K562 (cell line): ENCODE results near the gene TTN. TPM values are rescaled to one million over a fixed set of nuclear protein-coding genes. Genes with fewer than 3 reads are reported as not detected.

ENCODE experiments used
- ATAC-seq: fragments of 200-7000 bp; cut with Tn5 transposase; 3 replicates; pipeline ENCODE4 v1.9.1; 2020; ENCODE audit warnings: moderate library complexity
- BruUV-seq: library from RNA; stranded (reverse); fragments of 400-500 nt; replicated peaks from 2 replicates; lab custom pipeline; 2021; lab: Mats Ljungman, UMichigan
- CTCF ChIA-PET: fragments of 300-600 bp; formaldehyde crosslinking; extraction: SDS; loops from one replicate; lab custom pipeline; 2021; ENCODE audit warnings: low intra/inter-chr PET ratio; lab: Yijun Ruan, JAX
- POLR2A ChIA-PET: fragments of 300-600, 350-650 bp; sonication (Branson Sonifier 250); formaldehyde crosslinking; extraction: SDS; loops from one replicate; lab custom pipeline; 2021; ENCODE audit warnings: antibody characterized with exemption, inconsistent platforms; lab: Yijun Ruan, JAX
- DNase-seq, 4 experiments: peaks; one replicate each; pipeline versions ENCODE4 v3.0.0 to v3.0.0-alpha.2; 2011 to 2018; ENCODE audit warnings: low spot score in 3 of 4, mixed read lengths in 3 of 4; ENCODE audit errors: extremely low read depth in 1 of 4
- FAIRE-seq: peaks from 2 replicates; lab custom pipeline; 2011; peaks lifted over from hg19 to GRCh38; lab: Jason Lieb, UNC
- H2AFZ ChIP-seq: 2 replicates; pipeline ENCODE4 v1.6.0; 2011; ENCODE audit warnings: low read depth, low read length, control low read depth, inconsistent platforms
- H3K27ac ChIP-seq: fragments of 200-600 bp; 3 replicates; pipeline ENCODE4 v1.8.0; 2011; ENCODE audit warnings: low read depth, mild to moderate bottlenecking, control low read depth, inconsistent platforms, low read length, moderate library complexity, mixed read lengths; ENCODE audit errors: extremely low read depth
- H3K27me3 ChIP-seq, 2 experiments: fragments of 300-600 bp in 1 of 2; 2 replicates in 1 of 2; 3 replicates in 1 of 2; pipeline versions ENCODE4 v1.6.0 to v1.8.0; 2011; ENCODE audit warnings: inconsistent platforms in 2 of 2, low read length in 2 of 2, mild to moderate bottlenecking in 1 of 2, mixed read lengths in 1 of 2, moderate library complexity in 1 of 2; ENCODE audit not compliant: control insufficient read depth in 2 of 2, insufficient read depth in 2 of 2
- H3K36me3 ChIP-seq: fragments of 300-600 bp; 3 replicates; pipeline ENCODE4 v1.8.0; 2011; ENCODE audit warnings: mild to moderate bottlenecking, low read length, inconsistent platforms; ENCODE audit not compliant: control insufficient read depth, insufficient read depth
- H3K4me1 ChIP-seq, 2 experiments: fragments of 200-600 bp in 1 of 2; replicated peaks in 1 of 2; 2 replicates in 1 of 2; 3 replicates in 1 of 2; pipeline versions ENCODE4 v1.5.1 to v1.8.0; 2011; ENCODE audit warnings: inconsistent platforms in 2 of 2, low read length in 2 of 2, mild to moderate bottlenecking in 1 of 2, mixed read lengths in 1 of 2, moderate library complexity in 1 of 2; ENCODE audit not compliant: control insufficient read depth in 2 of 2, insufficient read depth in 2 of 2
- H3K4me2 ChIP-seq: 2 replicates; pipeline ENCODE4 v1.6.1; 2011; ENCODE audit warnings: low read length, control low read depth, inconsistent platforms, mixed read lengths; ENCODE audit not compliant: insufficient read depth
- H3K4me3 ChIP-seq: fragments of 200-600 bp; sonication (generic), shearing (Covaris generic); 2 replicates; pipeline ENCODE4 v1.5.1; 2016; ENCODE audit warnings: control low read depth, inconsistent platforms
- H3K79me2 ChIP-seq: fragments of 200-600 bp; 3 replicates; pipeline ENCODE4 v1.8.0; 2011; ENCODE audit warnings: low read length, inconsistent platforms; ENCODE audit not compliant: control insufficient read depth, insufficient read depth
- H3K9ac ChIP-seq, 2 experiments: 2 replicates each; pipeline versions ENCODE4 v1.6.0 to v1.6.1; 2011; ENCODE audit warnings: low read depth in 2 of 2, low read length in 2 of 2, control low read depth in 1 of 2, inconsistent platforms in 1 of 2, mild to moderate bottlenecking in 1 of 2, mixed read lengths in 1 of 2; ENCODE audit not compliant: insufficient read depth in 1 of 2
- H3K9me1 ChIP-seq: one replicate; pipeline ENCODE4 v1.6.0; 2011; ENCODE audit warnings: inconsistent platforms, mild to moderate bottlenecking, low read length, moderate library complexity; ENCODE audit not compliant: control insufficient read depth, insufficient read depth
- H3K9me3 ChIP-seq: replicated peaks from 2 replicates; pipeline ENCODE4 v1.5.1; 2011; ENCODE audit warnings: low read depth, low read length, inconsistent platforms; ENCODE audit not compliant: control insufficient read depth, insufficient read depth
- H4K20me1 ChIP-seq: replicated peaks from 2 replicates; pipeline ENCODE4 v1.6.1; 2011; ENCODE audit warnings: low read length, inconsistent platforms, mixed read lengths; ENCODE audit not compliant: control insufficient read depth, insufficient read depth
- ATF7 ChIP-seq: fragments of 450-650 bp; IDR thresholded peaks from 2 replicates; pipeline ENCODE4 v1.7.1; 2014; ENCODE audit warnings: mild to moderate bottlenecking, moderate library complexity
- ELF2 ChIP-seq: fragments of 250-450 bp; sonication (Bioruptor Pico); IDR thresholded peaks from 2 replicates; pipeline ENCODE4 v1.5.0; 2021; ENCODE audit warnings: mild to moderate bottlenecking
- FOSL1 ChIP-seq: fragments of 200-800 bp; sonication (Bioruptor generic); conservative IDR thresholded peaks from 2 replicates; pipeline ENCODE4 v1.6.1; 2016; ENCODE audit warnings: missing genetic modification characterization, missing compliant biosample characterization
- FOXJ3 ChIP-seq: sonication (generic); formaldehyde crosslinking; IDR thresholded peaks from 2 replicates; pipeline ENCODE4 v1.4.0; 2020; ENCODE audit warnings: mild to moderate bottlenecking, missing genetic modification reagents
- GTF2A2 ChIP-seq: IDR thresholded peaks from 2 replicates; pipeline ENCODE4 v1.6.1; 2016; ENCODE audit warnings: mild to moderate bottlenecking, missing genetic modification characterization, missing compliant biosample characterization
- MAFF ChIP-seq: IDR thresholded peaks from 2 replicates; pipeline ENCODE4 v1.6.1; 2012; ENCODE audit warnings: low read length, improper control_type of control experiment
- OTX1 ChIP-seq: fragments of 450-650 bp; formaldehyde crosslinking; IDR thresholded peaks from 2 replicates; pipeline ENCODE4 v1.4.0; 2022; ENCODE audit warnings: mild to moderate bottlenecking
- PCBP2 ChIP-seq: fragments of 200-400 bp; formaldehyde crosslinking; IDR thresholded peaks from 2 replicates; pipeline ENCODE4 v1.6.1; 2018; ENCODE audit warnings: low read length, low read depth, mild to moderate bottlenecking, moderate library complexity; ENCODE audit not compliant: poor library complexity, severe bottlenecking
- SUPT5H ChIP-seq: fragments of 450-650 bp; IDR thresholded peaks from 2 replicates; pipeline ENCODE4 v1.6.1; 2016
- ZKSCAN8 ChIP-seq: fragments of 200-800 bp; sonication (Bioruptor generic); IDR thresholded peaks from 2 replicates; pipeline ENCODE4 v1.6.1; 2016; ENCODE audit warnings: missing genetic modification characterization, missing compliant biosample characterization
- WGBS: fragments of 100-300 bp; shearing (Covaris generic); methylation state at CpG from one replicate; pipeline ENCODE4 v1.1.6; 2016; ENCODE audit warnings: low coverage, mixed read lengths; ENCODE audit not compliant: insufficient coverage; ENCODE audit errors: missing lambda C conversion rate; 5-methylcytosine and 5-hydroxymethylcytosine counted together
- in situ Hi-C: fragments of 300-500 bp; cut with MboI; formaldehyde crosslinking; loops from 4 replicates; pipeline ENCODE4 v1.15.0; 2018; ENCODE audit warnings: inconsistent platforms, mixed read lengths
- intact Hi-C: fragments of 100-400 bp; cut with micrococcal nuclease; formaldehyde crosslinking; loops from 2 replicates; pipeline ENCODE4 v1.14.2; 2022
- polyA plus RNA-seq, 8 experiments: library from polyadenylated mRNA; depleted of rRNA in 4 of 8; stranded (reverse) in 5 of 8; unstranded in 3 of 8; fragments of >200 nt; fragmentation: Nextera tagmentation in 2 of 8; fragmentation: Illumina TruSeq in 1 of 8; extraction: Ambion mirVana in 2 of 8; extraction: Trizol in 1 of 8; gene quantifications; 2 replicates each; pipeline versions ENCODE4 v1.2.1 to v1.2.3, GENCODE V29; 2011 to 2014; ENCODE audit warnings: inconsistent platforms in 1 of 8, missing spikeins in 1 of 8
- total RNA-seq, 7 experiments: library from RNA; depleted of rRNA in 6 of 7; stranded (reverse); fragments of >200 nt in 6 of 7; fragmentation: Illumina TruSeq in 2 of 7; extraction: Trizol in 2 of 7; gene quantifications; 2 replicates each; pipeline versions ENCODE4 v1.2.1 to v1.2.3, GENCODE V29; 2011 to 2021; ENCODE audit warnings: low replicate concordance in 1 of 7

Gene TTN
- total and polyA plus RNA-seq, 9 of the 15 experiments (the other 6 are each of a cell fraction or from before 2014, with no cell fraction given) = under 0.01 to 0.20 (median 0.04) TPM; not detected in 1

DNA sequence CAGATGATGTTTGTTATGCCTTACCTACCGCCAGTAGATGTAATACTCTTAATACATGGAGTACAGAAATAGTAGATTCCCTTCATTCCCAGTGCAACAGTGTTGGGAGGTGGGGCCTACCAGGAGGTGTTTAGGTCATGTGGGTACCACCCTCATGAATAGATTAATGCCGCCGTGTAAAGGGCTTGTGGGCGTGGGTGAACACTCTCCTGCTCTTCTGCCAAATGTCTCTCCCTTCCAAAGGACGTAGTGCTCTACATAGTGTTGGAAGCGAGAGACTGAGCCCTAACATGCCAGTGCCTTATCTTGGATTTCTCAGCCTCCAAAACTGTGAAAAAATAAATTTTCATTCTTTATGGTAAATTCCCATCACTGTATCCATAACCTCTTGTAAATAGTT lies 296.8 kb downstream of the TTN start:
- in situ Hi-C loops (no loop called here), intact Hi-C loops (no loop called here)
- ChIA-PET CTCF (no interaction called here), POLR2A (no interaction called here)
- no peaks in the 10 kb centered on the region for H3K9me3 ChIP-seq
- H3K4me2 ChIP-seq = no peak overlapping the region
- H3K27ac ChIP-seq = no peak overlapping the region
- DNase-seq (no peak), FAIRE-seq (no peak), ATAC-seq (no peak)
- H3K4me1 ChIP-seq = no peaks in the 10 kb centered on the region
- H4K20me1 ChIP-seq = no peaks in the 10 kb centered on the region
- H3K27me3 ChIP-seq = no peaks in the 10 kb centered on the region
- no peak overlapping the region for H3K4me3 ChIP-seq
- H3K9ac ChIP-seq = no peak overlapping the region
- H2AFZ ChIP-seq = no peak overlapping the region
- no peaks in the 10 kb centered on the region for H3K79me2 ChIP-seq
- no peaks in the 10 kb centered on the region; the same call in 1 of the 3 replicates for H3K36me3 ChIP-seq
- BruUV-seq = no TSS peak
- TF ChIP-seq ELF2 (CRISPR knock-in tag) (no peak), SUPT5H (no peak), FOSL1 (tag) (no peak), GTF2A2 (tag) (no peak), FOXJ3 (CRISPR knock-in tag) (no peak), MAFF (no peak), ZKSCAN8 (CRISPR knock-in tag) (no peak), OTX1 (CRISPR knock-in tag) (no peak), PCBP2 (no peak), ATF7 (no peak)
- no peaks in the 10 kb centered on the region for H3K9me1 ChIP-seq
- 76% methylated on average over 6 of the region's 6 CpGs for WGBS
